Putamen (tissue), 1 donor: Measurements from ENCODE around the gene SRMS.
"Not testable (repeated sequence)": the region's sequence is repeated elsewhere in the genome, so short reads cannot be mapped to it uniquely, and the experiment has no call there.

ENCODE experiments used
- DNase-seq: peaks from one replicate; pipeline ENCODE4 v3.0.0-alpha.2; 2016; ENCODE audit warnings: low spot score

SRMS gene

DNA sequence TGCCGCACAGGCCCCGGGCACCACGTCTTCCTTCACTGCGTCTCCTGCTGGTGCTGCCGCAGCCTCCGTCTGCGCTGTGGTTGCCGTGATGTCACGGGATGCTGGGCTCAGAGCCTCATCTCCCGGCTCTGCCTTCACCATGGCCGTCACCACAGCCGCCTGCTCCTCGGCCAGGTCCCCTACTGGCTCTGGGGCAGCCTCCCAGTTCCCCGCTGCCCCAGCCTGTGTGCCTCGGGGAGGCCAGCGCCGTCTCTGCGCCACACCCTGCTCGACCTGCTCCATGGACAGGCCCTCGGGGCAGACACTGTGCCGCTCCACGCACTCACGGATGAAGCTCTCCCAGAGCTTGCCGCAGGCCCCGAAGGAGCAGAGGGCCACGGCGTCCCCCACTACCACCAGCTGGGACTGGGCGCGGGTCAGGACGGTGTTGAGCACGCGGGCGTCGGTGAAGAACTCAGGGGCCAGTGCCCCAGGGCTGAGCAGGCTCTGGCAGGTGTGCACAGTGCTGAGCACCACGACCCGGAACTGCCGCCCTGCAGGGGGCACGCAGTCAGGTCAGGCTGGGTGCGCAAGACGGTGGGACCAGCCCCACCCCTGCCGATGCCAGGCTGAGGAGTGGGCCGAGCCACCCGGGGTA, 18.3 kb upstream of the SRMS start:
- no peak for DNase-seq

DNA sequence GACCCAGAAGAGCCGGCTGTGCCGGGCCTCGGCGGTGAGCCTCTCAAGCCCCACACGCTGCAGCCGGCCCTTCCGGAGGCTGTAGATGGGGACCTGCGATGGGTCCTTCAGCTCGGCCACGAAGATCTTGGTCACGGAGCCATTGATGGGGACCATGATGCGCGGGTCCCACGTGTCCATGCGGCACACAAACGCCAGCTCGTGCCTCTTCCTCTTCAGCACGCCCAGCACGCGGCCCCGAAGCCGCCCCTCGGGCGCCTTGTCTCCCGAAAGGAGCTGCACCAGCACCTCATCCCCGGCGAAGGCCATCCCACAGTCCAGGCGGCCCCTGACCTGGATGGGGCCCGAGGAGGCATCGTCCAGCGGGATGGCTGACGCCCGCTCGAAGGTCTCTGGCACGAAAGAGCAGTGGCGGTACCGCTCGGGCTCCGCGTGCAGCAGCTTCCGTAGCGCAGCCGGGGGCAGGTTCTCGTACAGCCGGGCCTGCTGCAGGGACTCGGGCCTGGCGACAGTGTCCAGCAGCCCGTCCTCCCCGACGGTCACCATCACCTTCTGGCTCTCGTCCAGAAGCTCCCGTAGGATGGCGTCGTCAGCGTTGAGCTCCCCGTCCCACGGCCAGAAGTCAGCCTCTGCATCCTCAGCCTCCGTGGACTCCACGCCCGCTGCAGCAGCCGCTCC, 17.6 kb upstream of the SRMS start:
- DNase-seq, result no peak

DNA sequence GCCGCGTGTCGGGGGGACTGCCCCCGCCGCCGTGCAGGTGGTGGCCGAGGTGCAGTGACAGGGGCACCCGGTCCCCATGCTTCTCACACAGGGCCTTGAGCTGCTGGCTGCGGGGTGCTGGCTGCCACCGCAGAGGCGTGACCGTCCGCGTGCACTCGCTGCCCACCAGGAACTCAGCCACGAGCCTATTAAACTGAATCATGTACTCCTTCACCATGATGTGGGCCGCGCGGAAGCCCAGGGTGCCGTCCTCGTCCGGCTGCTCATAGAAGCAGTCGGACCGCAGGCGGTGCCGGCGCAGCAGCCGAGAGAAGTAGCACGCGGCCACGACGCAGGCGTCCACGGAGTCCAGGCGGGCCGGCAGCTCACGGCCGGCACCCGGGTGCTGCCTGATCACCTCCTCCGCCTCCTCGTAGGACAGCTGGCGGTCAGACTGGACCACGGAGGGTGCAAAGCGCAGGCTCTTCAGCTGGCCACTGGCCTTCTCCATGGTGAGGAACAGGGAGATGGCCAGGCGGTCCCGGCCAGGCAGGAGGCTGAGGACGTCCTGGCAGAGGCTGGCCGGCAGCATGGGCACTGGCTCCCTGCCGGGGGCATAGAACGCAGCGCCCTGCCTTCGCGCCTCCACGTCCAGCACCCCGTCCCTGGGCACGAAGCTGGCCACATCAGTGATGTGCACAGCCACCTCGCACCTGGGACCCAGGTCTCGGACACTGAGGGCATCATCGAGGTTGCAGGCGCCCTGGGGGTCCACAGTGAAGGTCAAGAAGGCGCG, 16.7 kb upstream of the SRMS start:
- no peak for DNase-seq

DNA sequence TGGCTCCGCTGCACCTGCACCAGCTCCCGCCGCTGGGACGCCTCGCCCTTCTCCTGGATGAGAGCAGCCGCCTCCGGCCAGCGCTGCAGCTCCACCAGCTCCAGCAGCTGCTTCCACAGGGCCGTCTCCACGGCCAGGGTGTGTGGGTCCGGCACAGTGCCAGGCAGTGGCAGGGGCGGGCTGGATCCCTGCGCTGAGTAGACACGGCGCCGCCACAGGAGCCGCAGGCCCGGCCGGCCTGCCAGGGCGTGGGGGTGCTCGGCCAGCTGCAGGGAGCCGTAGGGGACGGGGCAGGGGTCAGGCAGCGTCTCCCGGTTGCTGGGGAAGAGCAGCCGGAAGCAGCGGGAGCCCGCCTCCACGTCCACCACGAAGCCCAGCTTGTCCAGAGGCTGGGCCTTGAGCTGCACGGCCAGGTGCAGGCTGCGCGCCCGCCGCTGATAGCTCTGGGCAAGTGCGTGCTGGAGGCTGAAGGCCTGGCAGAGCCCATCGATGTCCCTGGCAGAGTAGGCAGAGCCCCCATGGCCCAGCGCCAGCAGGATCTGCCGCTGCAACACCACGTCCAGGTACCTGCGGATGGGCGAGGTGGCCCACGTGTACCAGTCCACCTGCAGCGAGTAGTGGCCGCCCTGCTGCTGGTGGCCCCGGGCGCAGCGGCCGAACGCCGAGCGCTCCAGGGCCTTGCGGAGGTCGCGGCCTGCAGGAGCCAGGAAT, 15.8 kb upstream of the SRMS start:
- DNase-seq, result no peak

DNA sequence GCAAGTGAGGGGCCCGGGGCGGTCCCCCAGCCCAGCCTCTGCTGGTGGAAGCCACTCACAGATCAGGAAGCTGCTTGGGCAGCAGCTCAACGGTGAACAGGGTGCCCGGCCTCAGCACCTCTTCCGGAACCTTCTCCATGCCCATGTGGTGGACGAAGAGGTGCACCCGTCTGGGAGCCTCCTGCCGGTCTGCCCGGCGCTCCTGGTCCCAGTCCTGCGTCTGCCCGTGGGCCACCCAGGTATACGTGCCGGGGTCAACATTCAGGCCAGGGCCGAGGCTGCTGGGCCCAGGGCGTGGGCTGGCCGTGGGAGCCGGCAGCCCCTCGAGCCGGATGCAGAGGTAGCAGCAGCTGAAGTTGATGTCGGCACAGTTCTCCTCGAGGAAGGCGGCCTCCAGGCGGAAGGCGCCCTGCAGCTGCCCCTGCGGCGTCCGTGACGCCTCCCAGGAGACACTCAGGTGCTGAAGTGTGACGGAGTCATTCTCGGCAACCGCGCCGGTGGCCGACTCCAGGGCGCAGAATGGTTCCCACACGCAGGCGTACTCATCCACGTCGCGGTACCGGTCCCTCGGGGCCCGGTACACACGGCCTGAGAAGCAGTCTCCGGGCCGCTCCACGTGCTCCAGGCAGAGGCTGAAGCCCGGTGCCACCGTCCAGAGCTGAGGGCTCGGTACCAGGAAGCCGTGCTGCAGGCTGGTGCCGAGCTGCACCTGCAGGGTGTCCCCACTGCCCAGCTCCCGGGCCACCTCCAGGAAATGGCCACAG, 15.1 kb upstream of the SRMS start:
- no peak for DNase-seq

DNA sequence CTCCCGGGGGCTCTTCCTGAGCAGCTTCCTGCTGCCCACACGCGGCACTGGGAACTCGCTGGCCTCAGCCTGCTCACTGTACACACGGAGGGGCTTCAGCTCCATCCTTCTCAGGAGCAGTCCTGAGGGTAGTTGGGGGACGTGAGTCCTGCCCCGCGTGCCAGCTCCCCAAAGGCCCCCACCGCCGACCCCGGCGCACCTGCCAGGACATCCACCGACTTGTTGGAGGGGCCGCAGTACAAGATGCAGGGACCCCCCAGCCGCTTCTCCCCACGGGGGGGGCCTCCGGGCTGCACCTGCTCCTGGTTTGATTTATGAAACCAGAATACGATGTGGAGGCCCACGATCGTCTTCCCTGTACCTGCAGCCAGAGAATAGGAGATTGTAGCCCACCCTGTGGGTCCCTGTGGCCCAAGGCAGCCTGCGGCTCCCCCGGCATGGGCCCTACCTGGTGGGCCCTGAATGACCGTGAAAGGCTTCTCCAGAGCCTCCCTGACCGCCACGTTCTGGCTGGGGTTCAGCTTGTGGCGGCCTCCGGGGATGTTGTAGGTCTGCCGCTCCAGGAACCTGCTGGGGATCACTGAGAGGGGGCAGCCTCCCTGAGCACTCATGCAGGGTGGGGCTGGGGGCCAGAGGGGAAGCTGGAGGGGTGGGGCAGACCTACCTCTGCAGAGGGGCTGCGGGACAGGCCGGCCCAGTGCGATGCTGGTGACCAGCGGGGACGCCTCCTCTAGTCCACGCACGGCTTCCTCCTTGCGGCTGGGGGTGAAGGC, 14.3 kb upstream of the SRMS start:
- no peak for DNase-seq

DNA sequence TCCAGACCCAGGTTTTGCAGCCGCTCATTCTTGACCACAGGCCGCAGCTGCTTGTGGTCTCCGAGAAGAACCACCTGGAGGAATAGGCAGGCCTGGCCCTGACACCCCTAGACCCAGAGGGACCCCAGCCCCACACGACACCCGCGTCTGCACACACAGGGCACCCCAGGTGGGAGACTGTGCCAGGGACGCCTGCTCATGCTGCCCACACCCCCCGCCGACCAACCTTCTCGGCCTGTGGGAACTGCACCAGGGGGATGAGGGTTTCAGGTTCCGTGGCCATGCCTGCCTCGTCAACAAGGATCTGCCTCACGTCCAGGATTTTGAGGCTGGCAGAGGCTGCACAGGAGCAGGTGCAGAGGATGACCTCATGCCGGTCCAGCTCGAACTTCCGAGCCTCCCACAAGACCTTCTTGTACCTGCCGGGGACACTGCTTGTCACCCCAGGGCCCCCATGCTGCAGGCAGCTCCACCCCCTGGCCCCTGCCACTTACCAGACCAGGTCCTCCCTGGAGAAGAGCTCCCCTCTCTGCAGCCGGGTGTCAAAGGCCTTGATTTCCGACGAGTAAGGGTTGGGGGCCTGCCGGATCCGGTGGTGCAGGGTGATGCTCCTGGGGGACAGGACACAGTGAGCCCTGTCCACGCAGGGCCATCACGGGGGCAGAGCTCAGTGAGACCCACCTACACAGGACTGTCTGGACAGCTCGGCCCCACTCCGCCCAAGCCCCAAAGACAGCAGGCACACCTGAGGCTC, 13.5 kb upstream of the SRMS start:
- DNase-seq, result no peak

DNA sequence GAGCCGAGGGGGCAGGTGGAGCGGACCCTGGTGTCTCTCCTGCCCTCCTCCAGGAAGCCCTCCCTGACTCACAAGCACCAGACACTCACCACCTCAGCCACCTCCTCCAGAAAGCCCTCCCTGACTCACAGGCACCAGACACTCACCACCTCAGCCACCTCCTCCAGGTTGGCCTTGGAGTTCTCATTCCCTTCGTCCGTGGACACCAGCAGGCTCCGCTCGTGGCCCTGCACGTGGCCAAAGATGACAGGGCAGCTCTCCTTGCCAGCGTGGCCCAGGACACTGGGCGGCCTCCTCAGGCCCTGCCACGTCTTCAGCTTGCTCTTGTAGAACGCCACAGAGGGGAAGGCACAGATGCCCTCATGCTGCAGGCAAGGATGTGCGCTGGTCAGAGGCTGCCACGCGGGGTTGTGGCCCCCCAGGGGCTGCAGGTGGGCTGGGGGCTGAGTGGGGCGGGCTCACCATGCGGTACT, 12.8 kb upstream of the SRMS start:
- no peak for DNase-seq

DNA sequence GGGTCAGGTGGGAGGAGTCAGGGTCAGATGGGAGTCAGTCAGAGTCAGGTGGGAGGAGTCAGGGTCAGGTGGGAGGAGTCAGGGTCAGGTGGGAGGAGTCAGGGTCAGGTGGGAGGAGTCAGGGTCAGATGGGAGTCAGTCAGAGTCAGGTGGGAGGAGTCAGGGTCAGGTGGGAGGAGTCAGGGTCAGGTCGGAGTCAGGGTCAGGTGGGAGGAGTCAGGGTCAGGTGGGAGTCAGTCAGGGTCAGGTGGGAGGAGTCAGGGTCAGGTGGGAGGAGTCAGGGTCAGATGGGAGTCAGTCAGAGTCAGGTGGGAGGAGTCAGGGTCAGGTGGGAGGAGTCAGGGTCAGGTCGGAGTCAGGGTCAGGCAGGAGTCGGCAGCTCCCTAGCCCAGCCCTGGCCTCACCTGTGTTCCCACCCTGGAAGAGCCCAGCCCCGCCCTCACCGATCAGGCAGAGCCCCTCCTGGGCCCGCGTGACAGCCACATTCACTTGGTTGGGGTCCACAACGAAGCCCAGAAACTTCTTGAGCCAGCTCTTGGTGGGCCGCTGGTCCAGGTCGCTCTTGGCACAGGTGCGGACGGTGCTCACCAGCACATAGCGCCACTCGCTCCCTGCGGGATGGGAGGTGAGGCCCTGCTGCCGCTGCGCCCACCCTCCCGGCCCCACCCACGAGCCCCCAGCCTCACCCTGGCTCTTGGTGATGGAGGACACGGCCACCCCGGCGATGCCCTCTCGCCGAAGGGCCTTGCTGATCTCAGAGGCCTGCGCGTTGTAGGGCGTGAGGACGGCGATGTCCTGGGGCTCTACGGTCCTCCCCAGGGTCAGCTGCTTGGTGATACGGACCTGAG, 12.2 kb upstream of the SRMS start:
- not testable (repeated sequence) for DNase-seq

DNA sequence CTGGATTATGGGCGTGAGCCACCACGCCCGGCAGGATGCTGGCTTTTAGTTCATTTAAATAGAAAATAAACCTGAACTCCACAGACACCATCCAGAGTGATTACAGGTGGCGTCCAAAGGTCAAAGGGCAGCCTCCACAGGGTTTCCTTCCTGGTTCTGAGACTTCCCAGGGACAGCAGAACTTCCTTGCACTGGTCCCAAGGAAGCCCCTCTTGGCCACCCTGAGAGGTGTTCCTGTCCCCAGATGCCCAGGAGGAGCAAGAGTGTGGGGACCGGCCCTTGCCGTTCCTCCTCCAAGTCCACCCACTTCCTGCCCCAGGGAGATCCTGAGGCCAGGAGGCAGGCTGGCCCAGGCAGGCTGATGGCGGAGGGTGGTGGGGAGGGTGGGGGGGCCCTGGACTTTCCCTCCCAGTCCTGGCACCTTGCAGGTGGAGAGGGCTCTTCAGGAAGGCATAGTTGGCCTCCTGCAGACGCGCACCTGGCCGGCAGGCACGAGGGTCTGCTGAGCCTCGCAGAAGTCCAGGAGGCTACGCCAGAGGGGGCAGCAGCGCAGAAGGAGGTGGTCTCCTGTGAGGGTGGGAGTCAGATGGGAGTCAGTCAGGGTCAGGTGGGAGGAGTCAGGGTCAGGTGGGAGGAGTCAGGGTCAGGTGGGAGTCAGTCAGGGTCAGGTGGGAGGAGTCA, 11.4 kb upstream of the SRMS start:
- no peak for DNase-seq

DNA sequence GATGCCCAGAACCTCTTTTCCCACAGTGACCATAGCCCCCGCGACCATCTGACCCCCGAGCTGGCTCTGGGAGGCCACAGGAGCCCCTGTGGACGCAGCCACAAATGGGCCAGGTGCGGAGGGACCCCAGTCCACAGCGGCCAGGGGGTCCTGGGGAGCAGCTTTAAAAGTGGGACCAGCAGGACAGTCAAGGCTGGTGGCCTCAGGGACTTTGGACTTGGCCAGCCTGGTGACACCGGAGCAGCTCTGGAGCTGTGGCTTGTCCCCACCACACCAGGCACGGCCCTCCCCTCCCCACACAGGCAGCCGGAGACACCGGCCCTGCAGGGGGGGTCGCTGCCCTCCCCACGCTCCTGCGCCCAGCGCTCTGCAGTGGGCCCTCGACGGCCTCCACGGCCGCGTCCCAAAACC, 9.9 kb upstream of the SRMS start:
- DNase-seq, result no peak

DNA sequence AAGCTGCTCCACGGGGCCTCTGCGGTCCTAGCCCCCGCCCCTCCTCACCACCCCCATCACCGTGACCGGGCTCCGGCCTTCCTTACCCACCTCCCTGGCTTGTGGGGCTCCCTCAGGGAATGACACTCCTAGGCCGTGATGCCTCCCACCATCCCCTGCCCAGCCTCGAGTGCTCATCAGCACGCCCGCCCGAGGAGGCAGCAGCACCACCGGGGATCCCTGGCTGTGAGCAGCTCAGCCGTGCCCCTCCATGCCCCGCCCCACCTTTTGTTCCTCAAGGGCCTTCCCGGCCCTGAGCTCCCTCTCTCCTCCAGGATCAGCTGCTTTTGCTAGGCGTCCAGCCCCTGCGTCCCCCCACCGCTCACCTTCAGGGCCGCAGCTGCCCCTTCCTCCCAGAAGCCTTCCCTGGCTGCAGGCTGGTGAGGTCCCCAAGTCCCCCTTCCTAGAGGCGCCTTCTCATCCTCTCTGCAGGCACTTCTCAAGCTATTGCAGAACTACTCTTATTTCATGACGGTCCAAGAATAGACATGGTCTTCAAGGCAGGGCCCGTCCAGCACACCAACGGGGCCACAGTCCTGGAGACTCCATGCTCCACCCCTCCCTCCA, 9.4 kb upstream of the SRMS start:
- no peak for DNase-seq

DNA sequence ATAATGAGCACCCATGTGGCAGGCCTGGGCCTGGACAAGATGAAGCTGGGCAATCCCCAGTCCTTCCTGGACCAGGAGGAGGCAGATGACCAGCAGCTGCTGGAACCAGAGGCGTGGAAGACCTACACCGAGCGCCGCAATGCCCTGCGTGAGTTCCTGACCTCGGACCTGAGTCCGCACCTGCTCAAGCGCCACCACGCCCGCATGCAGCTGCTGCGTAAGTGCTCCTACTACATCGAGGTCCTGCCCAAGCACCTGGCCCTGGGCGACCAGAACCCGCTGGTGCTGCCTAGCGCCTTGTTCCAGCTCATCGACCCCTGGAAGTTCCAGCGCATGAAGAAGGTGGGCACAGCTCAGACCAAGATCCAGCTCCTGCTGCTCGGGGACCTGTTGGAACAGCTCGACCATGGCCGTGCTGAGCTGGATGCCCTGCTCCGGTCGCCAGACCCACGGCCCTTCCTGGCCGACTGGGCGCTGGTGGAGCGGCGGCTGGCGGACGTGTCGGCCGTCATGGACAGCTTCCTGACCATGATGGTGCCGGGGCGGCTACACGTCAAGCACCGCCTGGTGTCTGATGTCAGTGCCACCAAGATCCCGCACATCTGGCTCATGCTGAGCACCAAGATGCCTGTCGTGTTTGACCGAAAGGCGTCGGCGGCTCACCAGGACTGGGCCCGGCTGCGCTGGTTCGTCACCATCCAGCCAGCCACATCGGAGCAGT, 8.3 kb upstream of the SRMS start:
- no peak for DNase-seq

DNA sequence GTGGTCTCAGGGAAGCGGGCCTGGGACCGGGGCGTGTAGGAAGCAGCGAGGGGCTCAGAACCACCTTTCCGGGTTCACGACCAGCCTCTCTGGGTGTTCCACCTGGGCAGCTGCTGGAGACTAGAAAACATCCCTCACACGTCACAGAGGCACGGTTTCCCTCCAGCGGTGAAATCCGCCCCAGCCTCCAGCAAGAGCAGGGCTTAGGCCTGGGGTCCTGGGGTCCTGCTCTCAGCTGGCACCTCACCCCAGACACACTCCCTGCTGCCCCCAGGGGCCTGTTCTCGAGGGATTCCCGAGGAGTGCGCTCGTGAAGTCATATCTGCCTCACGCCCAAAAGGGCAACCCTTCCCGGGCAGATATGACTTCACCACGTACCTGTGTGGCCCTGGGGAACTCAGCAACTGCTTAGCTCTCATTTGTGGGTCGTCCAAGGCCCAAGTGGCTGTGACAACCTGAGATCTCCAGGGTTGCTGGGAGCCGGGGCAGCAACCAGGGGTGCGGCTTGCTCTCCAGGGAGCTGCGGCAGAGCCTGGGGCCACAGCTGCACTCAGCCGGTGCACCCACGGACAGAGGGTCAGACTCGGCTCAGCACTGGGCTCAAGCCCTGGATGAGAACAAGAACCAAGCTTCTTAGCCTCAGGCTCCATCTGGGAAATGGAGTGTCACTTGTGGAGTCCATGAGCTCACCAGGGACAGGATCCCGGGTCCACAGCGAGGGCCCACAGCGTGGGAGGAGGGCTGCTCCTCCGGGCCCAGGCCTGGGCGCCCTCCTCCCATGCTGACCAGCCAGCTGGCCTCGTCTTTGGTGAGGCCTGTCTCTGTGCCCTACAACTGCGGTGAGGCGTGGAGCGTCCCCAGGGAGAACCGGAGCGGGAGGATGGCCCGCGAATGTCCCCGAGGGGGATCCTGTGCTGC, 7.1 kb upstream of the SRMS start:
- DNase-seq, result no peak

DNA sequence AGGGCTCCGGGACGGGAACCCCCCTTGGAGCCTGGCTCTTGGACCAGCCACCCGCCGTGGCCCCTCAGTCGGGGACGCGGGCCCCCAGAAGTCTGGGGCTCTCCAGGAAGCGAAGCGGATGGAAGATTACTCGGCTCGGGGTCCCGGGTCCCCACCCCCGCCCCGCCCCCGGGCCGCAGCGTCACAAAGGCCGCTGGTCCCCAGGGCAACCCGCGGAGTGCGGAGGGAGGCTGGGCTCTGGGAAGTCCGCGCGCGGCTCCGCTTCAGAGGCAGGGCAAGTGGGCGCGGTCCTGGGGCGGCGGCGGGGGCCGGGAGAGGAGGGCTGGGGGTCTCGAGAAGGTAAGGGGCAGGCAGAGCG, 6.4 kb upstream of the SRMS start, which contains the start of gene FNDC11:
Gene FNDC11, plus strand, starts transcription at position 227 of the 358 bp plus-strand sequence. CDS start 1,505 bp downstream, outside the sequence.
- no peak for DNase-seq

DNA sequence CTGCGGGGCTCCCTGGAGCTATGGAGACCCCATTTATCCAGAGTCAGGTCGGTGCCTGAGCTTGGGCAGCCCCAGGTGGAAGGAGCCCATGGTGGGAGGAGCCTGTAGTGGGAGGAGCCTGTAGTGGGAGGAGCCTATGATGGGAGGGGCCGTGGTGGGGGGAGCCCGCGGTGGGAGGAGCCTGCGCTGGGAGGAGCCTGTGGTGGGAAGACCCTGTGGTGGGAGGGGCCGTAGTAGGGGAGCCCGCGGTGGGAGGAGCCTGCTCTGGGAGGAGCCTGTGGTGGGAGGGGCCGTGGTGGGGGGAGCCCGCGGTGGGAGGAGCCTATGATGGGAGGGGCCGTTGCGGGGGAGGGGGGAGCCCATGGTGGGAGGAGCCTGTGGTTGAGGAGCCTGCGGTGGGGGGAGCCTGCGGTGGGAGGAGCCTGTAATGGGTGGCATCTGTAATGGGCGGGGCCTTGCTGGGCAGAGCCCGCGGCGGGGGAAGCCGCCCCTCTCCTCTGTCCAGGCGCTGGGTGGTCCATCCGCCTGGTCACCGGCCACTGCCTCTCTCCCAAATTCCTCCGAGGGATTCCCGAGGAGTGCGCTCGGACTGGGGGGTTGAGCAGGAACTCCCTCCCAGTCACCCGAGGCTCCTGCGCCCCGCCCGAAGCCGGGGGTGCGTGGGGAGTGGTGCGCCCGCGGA, 5.8 kb upstream of the SRMS start:
- no peak for DNase-seq
